ENCODE data around the gene PAPLN.
A peak's percentile ranks its signal among the peaks of the same experiment; 100 is the strongest.

PAPLN gene

DNA sequence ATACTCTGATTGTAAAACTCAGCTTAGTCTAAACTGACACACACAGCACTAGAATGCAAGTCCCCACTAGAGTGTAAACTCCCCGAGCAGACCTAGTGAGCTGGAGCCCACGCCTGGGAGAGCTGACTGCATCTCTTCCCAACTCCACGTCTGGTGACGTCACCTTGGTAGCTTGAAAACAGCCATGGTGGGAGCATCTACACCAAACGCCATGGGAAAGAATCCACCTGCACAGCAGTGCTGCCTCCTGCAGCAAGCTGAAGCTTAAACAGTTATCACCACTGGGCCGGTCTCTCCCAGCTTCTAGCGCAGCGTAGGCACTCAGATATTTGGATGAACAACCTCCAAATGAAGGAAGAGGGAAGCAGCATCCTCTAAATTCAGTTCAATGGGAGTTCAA is 4.3 kb upstream of the PAPLN start:
- DNase-seq: no peak

DNA sequence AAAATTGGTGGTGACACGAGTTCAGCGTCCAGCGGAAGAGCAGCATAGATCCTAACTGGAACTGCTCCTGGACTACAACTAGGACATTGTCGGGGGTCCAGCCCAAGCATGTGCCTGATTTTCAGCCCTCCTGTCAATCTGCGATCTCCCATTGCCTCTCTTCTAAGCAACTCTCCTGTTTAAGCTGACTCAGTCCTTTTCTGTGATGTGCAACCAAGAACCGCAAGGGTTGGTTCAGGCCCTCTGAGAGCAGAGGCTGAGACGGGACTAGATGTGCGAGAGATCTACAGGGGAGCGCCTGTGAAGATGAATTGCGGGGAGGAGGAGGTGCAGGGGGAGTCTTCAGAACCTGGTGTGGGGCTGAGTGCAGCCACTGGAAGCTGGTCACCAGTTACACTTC is 3.7 kb upstream of the PAPLN start:
- no peak for DNase-seq

DNA sequence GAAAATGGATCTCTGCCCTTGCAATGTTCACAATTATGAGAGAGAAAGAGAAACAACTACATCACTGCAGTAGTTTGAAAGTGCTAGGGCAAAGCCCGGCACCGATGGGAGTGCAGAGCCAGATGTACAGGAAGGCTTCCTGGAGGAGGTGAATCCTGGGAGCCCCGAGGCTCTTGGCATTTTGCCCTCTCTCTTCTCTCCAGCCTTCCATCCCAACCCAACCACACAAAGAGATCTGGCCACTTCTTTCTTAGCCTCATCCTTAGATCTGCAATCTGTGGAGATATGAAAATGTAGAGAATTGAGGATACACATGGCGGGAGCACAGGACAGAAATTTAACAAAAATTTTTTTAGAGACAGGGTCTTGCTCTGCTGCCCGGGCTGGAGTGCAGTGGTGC is 3.3 kb upstream of the PAPLN start:
- DNase-seq: no peak

DNA sequence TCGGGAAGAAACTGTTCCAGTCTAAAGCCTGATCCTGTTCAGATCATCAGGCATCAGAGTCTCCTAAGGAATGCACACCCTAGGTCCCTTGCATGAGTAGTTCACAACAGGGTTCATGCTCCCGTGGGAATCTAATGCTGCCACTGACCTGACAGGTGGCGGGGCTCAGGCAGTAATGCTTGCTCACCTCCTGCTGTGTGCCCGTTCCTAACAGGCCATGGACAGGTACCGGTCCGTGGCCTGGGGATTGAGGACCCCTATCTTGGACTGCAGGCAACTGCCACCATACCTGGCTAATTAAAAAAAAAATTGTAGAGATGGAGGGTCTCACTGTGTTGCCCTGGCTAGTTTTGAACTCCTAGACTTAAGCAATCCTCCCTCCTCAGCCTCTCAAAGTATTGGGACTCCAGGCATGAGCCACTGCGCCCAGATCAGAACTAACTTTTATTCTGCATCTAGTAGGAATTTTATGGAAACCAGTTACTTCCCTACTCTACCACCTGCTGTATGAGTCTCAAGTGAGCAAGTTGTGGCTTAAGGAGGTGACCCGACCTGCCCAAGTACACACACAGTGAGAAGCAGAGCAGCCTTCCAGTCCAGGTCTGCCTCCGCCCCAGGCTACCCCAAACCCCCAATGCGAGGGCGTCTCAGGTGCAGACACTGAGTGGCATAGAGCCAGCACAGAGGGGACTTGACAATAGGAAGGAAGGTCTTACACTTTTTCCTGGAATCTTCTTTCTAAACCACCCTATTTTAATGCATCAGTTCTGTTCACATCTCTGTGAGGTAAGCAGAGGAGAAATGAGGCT is 2.5 kb upstream of the PAPLN start:
- no peak for DNase-seq

DNA sequence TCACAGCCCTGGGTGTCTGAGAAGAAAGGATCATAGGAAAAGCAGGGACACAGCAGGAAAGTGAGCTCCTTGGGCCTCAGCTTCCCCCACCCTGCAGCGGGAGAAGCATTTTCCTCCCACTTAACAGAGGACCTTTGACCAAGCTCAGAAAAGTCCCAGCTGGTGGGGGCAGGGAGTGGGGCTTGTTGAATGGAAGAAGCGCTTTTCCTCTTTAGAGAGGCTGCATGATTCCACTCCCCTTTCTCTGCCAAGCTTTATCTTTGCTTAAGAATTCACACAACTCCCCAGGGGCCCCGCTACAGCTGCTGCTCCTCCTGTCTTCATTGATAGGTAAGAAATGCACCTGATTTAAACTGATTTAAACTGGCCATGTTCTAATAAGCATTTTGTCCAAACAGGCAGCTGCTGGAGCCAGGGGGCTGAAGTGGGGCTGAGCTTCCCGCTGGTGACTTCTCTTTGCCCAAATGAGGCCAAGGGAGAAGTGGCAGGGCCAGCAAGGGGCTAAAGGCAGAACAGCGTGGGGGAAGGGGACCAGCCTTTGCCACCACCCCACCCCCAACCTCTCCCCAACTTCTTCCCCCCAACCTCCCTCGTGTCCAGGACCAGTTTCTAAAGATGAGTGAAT is 1.7 kb upstream of the PAPLN start:
- peak in 1 of 3 donors; percentile 49 for DNase-seq

DNA sequence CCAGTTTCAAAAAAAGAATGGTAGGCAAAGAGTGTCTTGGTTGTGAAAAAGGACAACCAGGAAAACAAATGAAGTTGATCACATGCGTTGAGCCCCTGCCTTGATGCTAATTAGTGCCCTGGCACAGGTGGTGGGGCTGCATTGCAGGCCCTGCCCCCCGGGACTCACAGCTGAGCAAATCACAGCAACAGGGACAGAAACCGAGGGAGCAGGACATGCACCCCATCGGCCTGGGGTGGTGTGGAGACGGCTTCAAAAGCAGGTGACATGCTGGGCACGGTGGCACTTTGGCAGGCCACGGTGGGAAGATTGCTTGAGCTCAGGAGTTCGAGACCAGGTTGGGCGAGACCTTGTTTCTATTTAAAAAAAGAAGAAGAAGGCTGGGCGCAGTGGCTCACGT is 1.1 kb upstream of the PAPLN start:
- DNase-seq: no peak

DNA sequence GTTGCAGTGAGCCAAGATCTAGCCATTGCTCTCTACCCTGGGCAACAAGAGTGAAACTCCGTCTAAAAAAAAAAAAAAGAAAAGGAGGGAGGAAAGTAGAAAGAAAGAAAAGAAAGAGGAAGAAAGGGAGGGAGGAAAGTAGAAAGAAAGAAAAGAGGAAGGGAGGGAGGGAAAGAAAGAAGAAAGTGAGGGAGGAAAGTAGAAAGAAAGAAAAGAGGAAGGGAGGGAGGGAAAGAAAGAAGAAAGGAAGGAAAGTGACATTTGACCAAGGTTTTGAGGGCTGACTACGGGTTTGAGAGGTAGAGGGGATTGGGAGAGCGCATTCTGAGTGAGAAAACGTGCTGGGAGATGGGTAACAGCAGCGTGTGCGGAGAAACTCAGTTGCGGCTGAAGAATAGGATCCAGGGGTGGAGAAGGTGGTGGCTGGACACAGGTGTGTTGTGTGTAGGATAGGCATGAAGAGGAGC is 521 bp upstream of the PAPLN start:
- no peak for DNase-seq

DNA sequence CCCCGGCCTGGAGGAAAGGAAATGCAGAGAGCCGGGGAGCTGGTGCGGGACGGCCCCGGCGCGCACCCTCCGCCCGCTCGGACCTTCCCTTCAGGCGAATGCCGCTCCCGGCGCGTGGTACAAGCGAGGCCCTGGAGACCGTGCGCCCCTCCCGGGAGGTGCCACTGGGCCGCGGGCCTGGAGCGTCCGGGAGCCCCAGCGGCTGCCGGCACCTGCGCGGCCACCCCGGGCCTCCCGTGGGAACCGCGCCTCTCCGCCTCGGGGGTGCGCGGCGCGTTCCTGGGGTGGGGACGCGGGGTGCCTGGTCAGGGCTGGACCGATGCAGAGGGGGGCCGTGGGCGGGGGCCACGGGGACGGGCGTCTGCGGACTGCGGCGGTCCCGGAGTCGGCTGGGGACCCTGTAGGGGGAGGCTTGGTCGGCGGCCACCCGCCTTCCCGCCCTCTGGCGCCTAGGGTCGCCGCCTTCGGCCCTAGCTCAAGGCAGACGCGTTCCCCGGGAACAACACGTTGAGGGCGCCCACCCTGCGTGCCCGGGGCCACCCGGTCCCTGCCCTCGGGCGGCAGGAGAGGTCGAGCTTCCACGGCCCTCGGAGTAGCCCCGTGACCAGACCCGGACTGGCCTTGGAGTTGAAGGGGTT is 599 bp downstream of the PAPLN start:
- DNase-seq: peak in 1 of 3 donors; percentile 55

DNA sequence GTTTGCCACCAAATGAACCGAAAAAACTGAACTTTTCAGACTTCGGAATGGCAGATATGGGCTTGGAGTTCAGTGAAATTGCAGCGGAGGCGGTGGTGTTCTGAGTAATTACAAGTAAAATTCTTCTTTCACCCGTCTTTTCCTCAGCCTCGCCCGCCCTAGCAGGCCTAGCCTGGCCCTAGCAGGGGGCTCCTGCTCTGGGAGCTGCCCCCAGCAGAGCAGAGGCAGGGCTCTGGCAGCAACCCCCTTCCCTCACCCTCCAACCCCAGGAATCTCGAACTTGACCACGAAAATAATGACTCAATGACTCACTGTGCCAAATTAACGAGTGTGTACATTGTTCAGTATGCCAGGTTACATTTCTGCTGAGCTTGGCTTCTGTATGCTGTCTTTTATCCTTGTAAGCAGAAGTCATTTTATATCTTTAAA is 1.1 kb downstream of the PAPLN start:
- peak in 1 of 3 donors; percentile 36 for DNase-seq

DNA sequence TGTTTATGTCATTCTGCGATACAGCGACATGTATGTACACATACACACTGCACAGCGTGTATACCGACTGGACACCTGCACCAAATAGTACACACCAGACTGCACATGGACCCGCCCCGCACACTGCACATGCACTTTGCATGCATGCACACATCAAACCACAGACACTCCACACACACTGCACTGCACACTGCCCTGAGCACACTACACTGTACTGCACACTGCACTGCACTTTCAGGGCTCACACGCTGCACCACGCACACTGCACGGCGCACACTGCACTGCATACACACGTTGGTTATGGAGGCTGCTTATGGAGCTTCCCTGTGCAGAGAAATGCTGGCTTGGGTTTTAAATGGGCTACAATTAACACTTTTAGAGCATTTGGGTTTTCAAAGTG is 1.6 kb downstream of the PAPLN start:
- DNase-seq: no peak

DNA sequence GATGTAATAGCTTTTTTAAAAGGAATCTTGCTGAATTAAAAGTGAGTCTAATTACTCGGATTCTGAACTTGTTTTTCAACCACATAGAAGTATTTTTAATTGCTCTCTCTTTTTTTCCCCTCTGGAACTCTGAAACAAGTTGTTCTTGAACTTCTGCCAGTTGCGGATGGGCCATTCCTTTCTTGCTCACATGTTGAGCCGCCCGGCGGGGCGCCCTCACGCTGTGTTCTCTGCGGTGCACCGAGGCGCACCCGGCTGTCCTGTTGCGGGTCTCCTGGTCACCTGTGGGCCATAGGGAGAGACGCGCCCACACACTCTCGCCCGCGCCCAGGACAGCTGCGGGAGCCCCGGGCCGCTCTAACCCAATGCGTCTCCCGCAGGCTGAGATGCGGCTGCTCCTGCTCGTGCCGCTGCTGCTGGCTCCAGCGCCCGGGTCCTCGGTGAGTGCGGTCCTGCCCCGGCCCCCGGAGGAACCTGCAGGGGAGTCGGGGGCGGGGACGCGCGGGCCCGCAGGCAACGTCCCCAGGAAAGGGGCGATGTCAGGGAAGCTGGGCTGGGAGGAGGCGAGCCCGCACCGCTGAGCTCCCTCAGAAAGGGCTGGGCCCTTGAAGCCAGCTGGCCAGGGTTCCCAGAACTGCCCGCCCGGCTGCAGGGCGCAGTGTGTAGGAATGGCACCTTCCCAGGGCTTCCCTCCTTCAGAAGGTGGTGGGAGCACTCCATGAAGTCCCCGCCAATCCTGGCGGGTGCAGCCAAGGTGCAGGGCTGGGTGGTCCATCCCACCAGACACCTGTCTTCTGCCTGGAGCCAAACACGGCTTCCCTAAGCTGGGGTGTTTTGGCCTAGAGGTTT is 2.3 kb downstream of the PAPLN start:
- DNase-seq: no peak

DNA sequence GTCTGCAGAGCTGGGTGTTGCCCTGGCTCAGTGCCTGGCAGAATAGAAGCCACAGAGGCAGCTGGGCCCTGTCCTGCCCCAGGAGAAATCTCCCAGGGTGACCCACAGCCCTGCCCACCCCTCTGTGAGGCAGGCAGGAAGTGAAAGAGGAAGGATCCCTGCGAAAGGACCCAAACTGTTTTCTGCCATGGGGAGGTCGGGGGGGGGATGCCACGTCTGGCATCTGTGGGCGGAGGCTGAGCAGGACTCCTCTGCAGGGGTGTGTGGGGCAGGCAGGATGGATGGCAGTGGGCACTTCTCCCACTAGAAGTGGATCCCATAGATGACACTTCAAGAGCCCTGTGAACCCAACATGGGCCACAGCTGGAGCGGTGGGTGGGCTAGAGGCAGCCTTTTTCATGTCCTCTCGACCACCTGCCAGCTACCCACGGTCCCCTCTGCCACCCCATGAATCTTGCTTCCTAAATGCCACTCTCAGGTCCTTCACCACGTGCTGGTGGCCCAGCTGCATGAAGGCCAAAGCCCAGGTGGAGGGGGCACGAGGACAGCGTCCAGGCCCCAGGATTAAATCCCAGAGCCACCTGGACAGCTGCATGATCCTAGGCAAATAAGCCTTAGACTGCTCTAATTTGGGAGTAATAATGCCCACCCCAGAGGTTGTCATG is 3.6 kb downstream of the PAPLN start:
- DNase-seq: peak; percentile 84 to 86 (median 85)

DNA sequence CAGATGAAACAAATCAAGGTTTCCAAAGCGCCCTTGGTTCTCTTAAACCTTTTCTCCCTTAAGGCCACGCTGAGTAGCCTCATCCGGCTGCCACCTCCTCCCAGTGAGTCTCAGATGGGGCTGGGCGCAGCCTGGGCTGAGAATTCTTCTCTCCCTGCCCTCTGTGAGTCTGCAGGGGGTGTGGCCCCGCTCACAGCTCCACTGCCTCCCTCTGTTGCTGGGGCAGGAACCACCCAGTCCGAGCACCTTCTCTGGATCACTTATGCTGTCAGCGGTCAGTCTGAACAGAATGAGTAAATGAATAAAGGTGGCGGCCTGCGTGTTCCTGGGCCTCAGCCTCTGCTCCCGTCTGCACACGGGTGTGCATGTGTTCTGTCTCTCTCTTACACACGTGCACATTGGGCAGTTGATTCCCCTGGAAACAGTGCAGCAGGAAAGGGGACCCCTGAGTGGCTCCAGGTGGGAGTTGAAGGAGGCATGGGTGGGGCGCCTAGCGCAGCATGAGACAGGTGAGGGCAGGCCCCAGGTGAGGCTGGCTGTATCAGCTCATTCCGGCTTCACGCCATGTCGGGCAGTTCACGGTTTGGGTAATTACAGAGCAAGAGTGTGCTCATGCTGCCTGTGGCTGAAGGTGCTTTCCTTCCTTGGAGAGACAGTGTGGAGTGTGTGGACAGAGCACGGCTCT is 4.3 kb downstream of the PAPLN start:
- no peak for DNase-seq

DNA sequence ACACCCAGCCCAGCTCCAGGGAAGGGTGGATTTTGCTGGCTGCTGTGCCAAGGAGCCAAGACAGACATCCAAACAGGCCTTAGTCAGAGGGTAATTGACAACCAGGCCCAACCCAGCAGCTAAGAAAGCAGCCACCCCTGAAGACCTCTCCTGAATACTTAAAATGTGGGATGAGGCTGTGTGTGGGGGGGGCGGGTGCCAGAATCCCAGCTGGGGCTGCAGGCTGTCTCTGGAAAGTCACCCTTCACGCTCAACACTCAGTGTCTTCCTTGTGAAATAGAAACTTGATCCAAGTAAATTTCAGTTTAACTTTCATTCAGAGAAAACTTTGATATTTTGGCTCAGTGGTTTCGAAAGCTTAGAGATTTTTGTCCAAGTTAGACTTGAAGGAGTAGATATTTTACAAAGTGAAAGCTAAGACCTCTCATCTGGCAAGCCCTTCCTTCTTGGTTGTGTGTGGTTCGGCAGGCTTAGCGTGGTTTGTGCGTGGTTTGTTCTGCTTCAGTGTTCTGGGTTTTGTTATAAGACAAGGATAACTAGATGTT is 5.1 kb downstream of the PAPLN start:
- DNase-seq: no peak

DNA sequence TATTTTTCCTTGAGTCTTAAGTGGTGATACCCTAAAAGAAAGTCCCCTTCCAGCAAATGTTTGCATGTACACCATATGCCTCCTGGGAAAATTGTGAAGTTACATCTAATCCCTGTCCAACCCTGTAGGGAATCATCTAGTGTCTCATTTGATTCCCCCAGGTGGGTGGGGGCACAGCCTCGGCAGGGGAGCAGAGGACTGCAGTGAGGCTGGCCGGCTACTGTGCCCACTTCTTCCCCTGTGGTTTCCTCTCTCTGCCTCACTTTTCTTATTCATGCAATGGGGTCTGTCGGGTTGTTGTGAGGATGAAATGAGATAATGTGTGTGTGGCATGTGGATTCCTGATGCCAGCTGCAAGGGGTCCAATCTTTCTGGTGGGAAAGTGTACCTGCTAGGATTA is 6.0 kb downstream of the PAPLN start:
- DNase-seq: no peak

DNA sequence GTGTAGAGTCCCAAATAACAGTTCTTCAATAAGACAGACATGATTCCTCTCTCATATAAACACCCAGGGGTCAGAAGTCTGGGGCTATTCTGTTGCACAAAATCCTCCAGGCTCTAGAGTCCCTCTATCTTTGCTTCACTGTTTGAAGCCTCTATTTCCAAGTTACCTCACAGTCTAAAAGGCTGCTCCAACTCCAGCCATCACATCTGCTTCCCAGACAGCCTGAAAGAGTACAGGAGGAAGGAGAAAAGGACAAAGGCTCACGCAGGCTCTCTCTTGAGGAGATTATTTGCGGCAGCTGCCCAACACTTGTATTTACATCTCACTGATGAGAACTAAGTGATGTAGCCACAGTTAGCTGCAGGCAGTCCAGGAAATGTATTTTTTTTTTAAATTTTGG is 6.4 kb downstream of the PAPLN start:
- DNase-seq: no peak

DNA sequence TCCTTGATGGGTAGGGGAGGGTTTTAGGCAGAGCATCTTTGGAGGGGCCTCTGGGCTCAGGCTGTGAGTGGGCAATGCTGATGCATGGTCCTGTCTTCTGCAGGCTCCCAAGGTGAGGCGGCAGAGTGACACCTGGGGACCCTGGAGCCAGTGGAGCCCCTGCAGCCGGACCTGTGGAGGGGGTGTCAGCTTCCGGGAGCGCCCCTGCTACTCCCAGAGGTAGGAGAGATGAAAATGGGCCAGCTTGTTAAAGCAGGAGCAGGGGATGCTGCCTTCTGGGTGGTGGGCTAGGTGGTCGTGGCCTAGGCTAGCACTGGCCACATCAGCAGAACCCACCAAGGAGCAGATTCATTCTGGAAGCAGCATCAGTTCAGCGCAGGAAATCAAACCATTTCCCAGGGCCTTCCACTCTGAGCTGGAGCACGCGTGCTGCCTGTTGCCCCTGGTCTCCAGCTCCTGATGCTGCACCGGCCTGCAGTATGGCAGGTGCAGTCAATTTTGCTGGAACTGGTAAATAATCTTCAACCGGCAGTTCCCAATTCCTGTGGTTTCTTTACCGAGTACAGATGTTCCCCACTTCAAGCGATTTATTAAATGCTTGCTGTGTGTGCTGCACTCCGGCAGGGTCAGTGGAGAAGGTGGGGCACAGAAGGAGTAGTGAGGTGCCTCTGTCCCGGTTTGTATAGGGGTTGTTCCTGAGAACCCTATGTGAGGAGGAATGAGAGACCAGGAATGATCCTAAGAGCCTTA is 7.4 kb downstream of the PAPLN start:
- no peak for DNase-seq

DNA sequence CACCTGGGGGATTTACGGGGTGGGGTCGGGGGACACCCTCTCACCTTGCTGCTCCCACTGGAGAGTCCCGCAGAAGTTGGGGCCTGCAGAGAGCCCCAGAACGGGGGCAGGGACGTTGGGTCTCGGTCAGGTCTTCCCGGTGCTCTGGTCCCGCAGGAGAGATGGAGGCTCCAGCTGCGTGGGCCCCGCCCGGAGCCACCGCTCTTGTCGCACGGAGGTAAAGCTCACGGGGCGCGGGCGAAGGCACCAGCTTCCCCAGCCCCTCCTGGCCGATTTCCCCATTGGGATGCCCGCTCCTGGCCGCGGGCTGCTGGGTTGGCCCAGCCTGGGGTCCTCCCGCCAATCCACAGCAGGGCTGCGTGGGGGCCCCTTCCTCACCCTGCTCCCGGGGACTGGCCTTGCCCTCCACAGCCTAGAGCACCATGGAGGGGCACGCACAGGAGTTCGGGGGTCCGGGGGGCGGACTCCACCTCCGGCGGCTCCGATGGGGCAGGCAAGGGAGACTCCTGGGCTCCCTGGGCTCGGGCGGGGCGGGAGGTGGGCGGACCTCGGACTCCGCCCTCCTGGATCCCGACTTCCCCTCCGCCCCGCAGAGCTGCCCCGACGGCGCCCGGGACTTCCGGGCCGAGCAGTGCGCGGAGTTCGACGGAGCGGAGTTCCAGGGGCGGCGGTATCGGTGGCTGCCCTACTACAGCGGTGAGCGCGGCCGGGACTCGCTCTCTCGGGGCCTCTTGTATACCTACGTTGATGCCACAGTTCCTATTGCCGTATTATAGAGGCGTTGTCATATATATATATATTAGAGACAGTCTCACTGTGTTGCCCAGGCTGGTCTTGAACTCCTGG is 8.4 kb downstream of the PAPLN start:
- peak; percentile 86 to 95 (median 89) for DNase-seq

DNA sequence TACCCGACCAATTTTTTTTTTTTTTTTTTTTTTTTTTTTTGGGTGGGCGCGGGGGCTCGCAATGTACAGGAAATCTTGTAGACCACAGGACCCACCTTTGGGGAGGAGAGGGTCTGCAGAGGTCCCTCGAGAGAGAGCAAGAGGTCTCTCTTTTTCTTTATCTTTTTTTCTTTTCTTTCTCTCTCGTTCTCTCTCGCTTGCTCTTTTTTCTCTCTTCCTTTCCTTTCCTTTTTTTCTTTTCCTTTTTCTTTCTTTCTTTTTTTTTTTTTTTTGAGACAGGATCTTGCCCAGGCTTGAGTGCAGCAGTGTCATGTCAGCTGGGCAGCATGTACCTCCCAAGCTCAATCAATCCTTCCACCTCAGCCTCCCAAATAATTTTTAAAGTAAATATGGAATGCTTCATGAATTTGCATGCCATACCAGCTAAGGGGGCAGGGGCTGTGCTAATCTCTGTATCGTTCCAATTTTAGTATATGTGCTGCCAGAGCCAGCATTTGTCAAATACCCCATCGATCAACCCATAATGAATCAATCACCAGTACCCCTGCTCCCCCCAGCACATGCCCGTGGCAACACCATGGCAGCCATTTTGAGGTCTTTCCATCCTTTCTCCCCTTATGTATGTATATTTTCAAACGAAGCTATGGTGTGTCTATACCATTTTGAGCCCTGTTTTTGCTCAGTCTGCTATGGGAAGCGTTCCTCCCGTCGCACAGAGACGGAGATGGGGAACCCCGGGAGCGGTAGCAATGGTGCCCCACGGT is 9.3 kb downstream of the PAPLN start:
- DNase-seq: no peak

Measured in suppressor macrophage treated with lipopolysaccharide for 1 hour (primary cell).